ENCODE data around the gene SCOC.
"Not testable (repeated sequence)": the region's sequence is repeated elsewhere in the genome, so short reads cannot be mapped to it uniquely, and the experiment has no call there.

Gene SCOC

GRCh38 chr4:140400111-140400510, 26.7 kb downstream of the SCOC start:
- H3K36me3 Mint-ChIP-seq, result no peaks in the 10 kb centered on the region
- H3K27me3 Mint-ChIP-seq, result peaks cover 6% of the 10 kb centered on the region
- no peaks in the 10 kb centered on the region for H3K9me3 Mint-ChIP-seq
- H3K4me3 Mint-ChIP-seq, result no peak overlapping the region
- no peaks in the 10 kb centered on the region for H3K4me1 Mint-ChIP-seq
- H3K27ac Mint-ChIP-seq, result no peak overlapping the region

GRCh38 chr4:140406292-140406691, 32.8 kb downstream of the SCOC start:
- Mint-ChIP-seq H3K9me3 (no peaks in the 10 kb centered on the region), H3K4me3 (no peak overlapping the region), H3K36me3 (no peaks in the 10 kb centered on the region), H3K27me3 (peaks cover 10% of the 10 kb centered on the region), H3K27ac (no peak overlapping the region), H3K4me1 (no peaks in the 10 kb centered on the region)

GRCh38 chr4:140408974-140409373, 35.5 kb downstream of the SCOC start:
- Mint-ChIP-seq H3K4me3 (no peak overlapping the region), H3K9me3 (no peaks in the 10 kb centered on the region), H3K27ac (no peak overlapping the region), H3K36me3 (no peaks in the 10 kb centered on the region), H3K4me1 (no peaks in the 10 kb centered on the region), H3K27me3 (peaks cover 21% of the 10 kb centered on the region)

GRCh38 chr4:140413130-140413969, 39.9 kb downstream of the SCOC start:
- H3K9me3 Mint-ChIP-seq, H3K27ac Mint-ChIP-seq, H3K4me1 Mint-ChIP-seq, H3K36me3 Mint-ChIP-seq, H3K4me3 Mint-ChIP-seq: not testable (repeated sequence)
- H3K27me3 Mint-ChIP-seq, result peaks cover 17% of the 10 kb centered on the region

GRCh38 chr4:140423106-140423505, 49.7 kb downstream of the SCOC start:
- no peak overlapping the region for H3K4me3 Mint-ChIP-seq
- H3K27ac Mint-ChIP-seq, result no peak overlapping the region
- H3K36me3 Mint-ChIP-seq, result no peaks in the 10 kb centered on the region
- no peaks in the 10 kb centered on the region for H3K9me3 Mint-ChIP-seq
- peaks cover 40% of the 10 kb centered on the region for H3K27me3 Mint-ChIP-seq
- peaks cover 8% of the 10 kb centered on the region for H3K4me1 Mint-ChIP-seq

GRCh38 chr4:140426610-140427105, 53.2 kb downstream of the SCOC start:
- Mint-ChIP-seq H3K27me3 (peaks cover 51% of the 10 kb centered on the region), H3K4me3 (peak overlapping the region; percentile 40), H3K4me1 (peaks cover 8% of the 10 kb centered on the region), H3K36me3 (no peaks in the 10 kb centered on the region), H3K9me3 (no peaks in the 10 kb centered on the region), H3K27ac (no peak overlapping the region)

GRCh38 chr4:140427106-140427918, 53.9 kb downstream of the SCOC start, which contains the start of gene CLGN:
CLGN (minus strand) TSS chr4:140427648; CDS start chr4:140413078, 14,570 bp downstream.
- peak within 1 kb of the TSS; percentile 86 for H3K4me3 Mint-ChIP-seq
- H3K27me3 Mint-ChIP-seq, result peaks cover 51% of the 10 kb centered on the region
- H3K9me3 Mint-ChIP-seq, result no peaks in the 10 kb centered on the region
- no peak within 1 kb of the TSS for H3K27ac Mint-ChIP-seq
- H3K4me1 Mint-ChIP-seq, result peaks cover 8% of the 10 kb centered on the region
- no peaks in the 10 kb centered on the region for H3K36me3 Mint-ChIP-seq

- Mint-ChIP-seq H3K27ac (no peak overlapping the region), H3K4me1 (peaks cover 8% of the 10 kb centered on the region), H3K4me3 (peak overlapping the region; percentile 86), H3K9me3 (no peaks in the 10 kb centered on the region), H3K27me3 (peaks cover 48% of the 10 kb centered on the region), H3K36me3 (no peaks in the 10 kb centered on the region)
These were observed 54.5 kb downstream of the SCOC start for GRCh38 chr4:140427919-140428471.
